ENCODE data around the gene KNOP1.
A peak's percentile ranks its signal among the peaks of the same experiment; 100 is the strongest.
"Not testable (repeated sequence)": the region's sequence is repeated elsewhere in the genome, so short reads cannot be mapped to it uniquely, and the experiment has no call there.

The KNOP1 gene

DNA sequence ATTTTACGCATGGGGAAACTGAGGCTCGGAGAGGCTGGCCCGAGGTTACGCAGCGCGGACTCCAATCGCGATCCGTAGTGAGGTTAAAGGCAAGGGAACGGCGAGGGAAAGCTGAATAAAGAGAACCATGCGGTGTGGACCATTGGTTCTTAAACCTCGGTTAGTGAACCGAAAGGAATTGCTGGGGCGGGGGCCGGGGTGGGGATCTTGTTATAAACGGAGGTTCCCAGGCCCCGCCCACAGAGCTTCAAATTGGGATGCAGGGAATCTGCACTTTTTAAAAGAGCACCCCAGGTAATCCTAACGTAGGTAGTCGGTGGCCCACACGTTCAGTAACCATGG, 568 bp upstream of the KNOP1 start:
- DNase-seq (ENCODE audit: low spot score): no peak
- Mint-ChIP-seq H3K9me3 (no peaks in the 10 kb centered on the region), H3K36me3 (ENCODE audit: low read depth) (peaks cover 10% of the 10 kb centered on the region), H3K4me3 (peak overlapping the region; percentile 90), H3K4me1 (ENCODE audit: low read depth) (peaks cover 26% of the 10 kb centered on the region), H3K27me3 (ENCODE audit: low read depth) (no peaks in the 10 kb centered on the region), H3K27ac (no peak overlapping the region)

DNA sequence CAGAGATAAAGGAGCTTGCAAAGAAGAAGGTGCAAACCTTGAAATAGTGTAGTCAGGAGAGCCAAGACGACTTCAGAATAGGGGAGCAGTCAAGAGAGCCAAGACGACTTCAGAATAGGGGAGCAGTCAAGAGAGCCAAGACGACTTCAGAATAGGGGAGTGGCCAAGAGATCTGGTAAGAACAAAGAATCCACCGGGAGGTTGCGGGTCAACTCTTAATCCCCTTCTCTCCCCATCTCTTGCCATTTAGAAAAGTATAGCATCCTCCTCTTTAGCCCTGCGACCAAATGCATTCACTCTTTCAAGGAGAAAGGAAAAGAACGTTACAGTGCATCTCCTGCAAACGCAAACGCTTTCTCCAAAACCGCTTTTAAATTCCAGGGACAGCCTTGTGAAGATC, 713 bp downstream of the KNOP1 start:
- no peak for DNase-seq (ENCODE audit: low spot score)

DNA sequence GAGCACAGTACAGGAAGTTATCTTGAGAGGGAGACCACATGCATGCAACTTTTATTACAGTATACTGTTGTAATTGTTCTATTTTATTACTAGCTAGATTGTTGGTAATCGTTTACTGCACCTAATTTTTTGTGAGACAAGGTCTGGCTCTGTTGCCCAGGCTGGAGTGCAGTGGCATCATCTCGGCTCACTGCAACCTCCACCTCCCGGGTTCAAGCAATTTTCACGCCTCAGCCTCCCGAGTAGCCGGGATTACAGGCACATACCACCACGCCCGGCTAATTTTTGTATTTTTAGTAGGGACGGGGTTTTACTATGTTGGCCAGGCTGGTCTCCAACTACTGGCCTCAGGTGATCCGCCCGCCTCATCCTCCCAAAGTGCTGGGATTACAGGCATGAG, 1.3 kb downstream of the KNOP1 start:
- Mint-ChIP-seq H3K4me1 (ENCODE audit: low read depth) (peaks cover 19% of the 10 kb centered on the region), H3K4me3 (peak overlapping the region; percentile 90), H3K36me3 (ENCODE audit: low read depth) (peaks cover 12% of the 10 kb centered on the region)
- not testable (repeated sequence) for H3K27me3 Mint-ChIP-seq (ENCODE audit: low read depth); H3K27ac Mint-ChIP-seq; DNase-seq (ENCODE audit: low spot score); H3K9me3 Mint-ChIP-seq

More for the DNA sequence above, 713 bp downstream of the KNOP1 start:
- peaks cover 25% of the 10 kb centered on the region for H3K4me1 Mint-ChIP-seq (ENCODE audit: low read depth)
- H3K4me3 Mint-ChIP-seq: peak overlapping the region; percentile 90
- peaks cover 12% of the 10 kb centered on the region for H3K36me3 Mint-ChIP-seq (ENCODE audit: low read depth)
- no peaks in the 10 kb centered on the region for H3K9me3 Mint-ChIP-seq
- H3K27me3 Mint-ChIP-seq (ENCODE audit: low read depth): no peaks in the 10 kb centered on the region
- peak overlapping the region; percentile 78 for H3K27ac Mint-ChIP-seq

DNA sequence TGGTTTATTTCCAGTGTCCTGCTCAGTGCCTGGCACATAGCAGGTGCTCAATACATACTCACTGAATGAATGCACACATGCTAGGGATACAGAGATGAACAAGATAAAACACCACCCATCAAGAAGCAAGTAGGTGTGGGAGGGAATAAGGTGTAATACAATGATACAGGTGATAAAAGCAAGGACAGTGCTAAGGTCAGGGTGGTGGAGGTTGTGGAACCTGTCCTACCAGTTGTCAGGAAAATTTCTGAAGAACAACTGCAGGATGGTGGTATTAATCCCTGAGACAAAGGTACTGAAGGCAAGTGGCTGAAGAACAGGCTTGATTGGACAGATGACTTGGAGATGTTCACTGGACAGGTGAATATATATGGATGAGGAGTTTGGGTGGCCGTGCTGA, 1.8 kb downstream of the KNOP1 start:
- Mint-ChIP-seq H3K4me3 (peak overlapping the region; percentile 90), H3K4me1 (ENCODE audit: low read depth) (peaks cover 17% of the 10 kb centered on the region), H3K27me3 (ENCODE audit: low read depth) (no peaks in the 10 kb centered on the region), H3K9me3 (no peaks in the 10 kb centered on the region), H3K36me3 (ENCODE audit: low read depth) (peaks cover 12% of the 10 kb centered on the region), H3K27ac (no peak overlapping the region)
- no peak for DNase-seq (ENCODE audit: low spot score)

DNA sequence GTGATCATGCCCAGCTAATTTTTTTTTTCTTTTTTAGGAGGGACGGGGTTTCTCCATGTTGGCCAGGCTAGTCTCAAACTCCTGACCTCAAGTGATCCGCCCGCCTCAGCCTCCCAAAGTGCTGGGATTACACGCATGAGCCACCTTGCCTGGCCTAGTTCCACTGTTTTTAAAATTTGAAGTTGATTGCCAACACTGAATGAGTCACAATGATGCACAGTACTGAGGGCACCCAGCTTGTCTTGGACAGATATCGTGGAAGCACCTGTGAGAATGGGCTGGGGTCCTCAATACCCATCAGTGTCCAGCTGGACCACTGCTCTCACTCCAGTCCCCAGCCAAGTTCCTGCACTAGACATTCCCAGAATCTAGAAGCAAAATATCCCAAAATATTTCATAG, 2.5 kb downstream of the KNOP1 start:
- DNase-seq (ENCODE audit: low spot score): no peak
- H3K4me1 Mint-ChIP-seq (ENCODE audit: low read depth): peaks cover 15% of the 10 kb centered on the region
- H3K36me3 Mint-ChIP-seq (ENCODE audit: low read depth): peaks cover 12% of the 10 kb centered on the region
- no peaks in the 10 kb centered on the region for H3K9me3 Mint-ChIP-seq
- H3K27me3 Mint-ChIP-seq (ENCODE audit: low read depth): no peaks in the 10 kb centered on the region
- no peak overlapping the region for H3K4me3 Mint-ChIP-seq
- H3K27ac Mint-ChIP-seq: no peak overlapping the region

DNA sequence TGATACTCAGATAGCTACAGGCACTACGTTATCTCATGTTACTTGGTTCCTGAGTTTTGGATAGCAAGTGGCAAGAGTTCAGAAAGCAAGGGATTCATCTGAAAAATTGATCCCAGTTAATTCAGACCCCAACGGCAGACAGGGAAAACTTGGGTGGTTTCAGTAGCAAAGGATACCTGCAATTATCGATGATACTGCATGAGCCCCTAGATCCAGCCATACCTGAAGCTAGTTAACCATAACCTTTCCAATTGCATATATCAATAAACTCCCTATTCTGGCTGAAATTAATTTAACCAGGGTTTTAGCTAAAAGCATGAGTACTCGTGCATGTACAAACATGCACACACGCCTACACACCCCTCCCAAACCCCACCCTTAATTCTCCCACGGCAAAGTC, 4.3 kb downstream of the KNOP1 start:
- Mint-ChIP-seq H3K4me1 (ENCODE audit: low read depth) (peaks cover 13% of the 10 kb centered on the region), H3K9me3 (no peaks in the 10 kb centered on the region), H3K36me3 (ENCODE audit: low read depth) (peaks cover 21% of the 10 kb centered on the region), H3K27ac (no peak overlapping the region), H3K27me3 (ENCODE audit: low read depth) (no peaks in the 10 kb centered on the region), H3K4me3 (no peak overlapping the region)
- DNase-seq (ENCODE audit: low spot score): no peak

DNA sequence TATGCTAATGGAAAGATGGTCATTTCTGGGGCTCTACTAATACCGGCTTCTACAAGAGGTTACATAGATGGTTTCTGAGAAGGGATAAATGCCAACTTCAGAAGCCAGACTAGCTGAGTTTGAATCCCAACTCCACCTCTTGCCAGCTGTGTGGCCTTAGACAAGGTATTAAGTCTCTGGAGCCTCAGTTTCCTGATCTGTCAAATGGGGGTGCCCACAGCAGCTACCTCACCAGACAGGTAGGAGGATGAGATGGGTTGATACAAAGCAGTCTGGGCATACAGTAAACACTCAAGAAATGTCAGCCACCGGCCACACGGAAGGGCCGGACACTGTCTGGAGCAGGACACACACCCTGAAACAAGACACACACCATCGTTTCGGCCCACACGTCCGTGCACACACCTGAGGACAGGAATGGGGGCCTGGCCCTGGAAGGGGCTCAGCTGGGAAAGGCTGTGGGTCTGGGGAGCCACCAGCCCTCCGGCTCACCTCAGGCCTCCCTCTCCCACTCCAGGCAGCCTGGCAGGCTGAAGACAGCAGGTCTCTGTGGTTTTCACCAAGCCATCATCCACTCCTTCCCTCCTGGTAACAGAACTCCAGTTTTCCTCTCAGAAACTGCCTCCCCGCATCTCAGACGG, 5.5 kb downstream of the KNOP1 start:
- Mint-ChIP-seq H3K4me1 (ENCODE audit: low read depth) (peaks cover 13% of the 10 kb centered on the region), H3K4me3 (no peak overlapping the region), H3K36me3 (ENCODE audit: low read depth) (peaks cover 21% of the 10 kb centered on the region), H3K27ac (no peak overlapping the region), H3K27me3 (ENCODE audit: low read depth) (no peaks in the 10 kb centered on the region), H3K9me3 (no peaks in the 10 kb centered on the region)
- DNase-seq (ENCODE audit: low spot score): no peak

DNA sequence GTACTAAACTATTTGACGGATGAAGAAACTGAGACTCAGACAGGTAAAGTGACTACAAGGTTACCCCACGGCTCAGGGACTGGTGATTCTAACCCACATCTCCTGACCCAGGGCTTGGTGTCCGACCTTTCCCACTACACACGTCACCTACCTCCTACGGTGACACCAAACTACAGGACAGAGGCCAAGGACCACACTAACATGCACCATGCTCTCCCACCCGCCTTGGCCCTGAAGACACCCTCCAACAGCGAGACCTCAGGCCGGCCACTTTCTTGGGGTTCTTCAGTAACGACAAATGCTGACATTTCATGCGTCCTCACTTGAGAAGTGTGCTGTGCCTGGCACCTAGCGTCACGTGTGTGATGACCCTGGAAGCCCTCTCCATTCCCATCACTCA, 6.4 kb downstream of the KNOP1 start:
- H3K36me3 Mint-ChIP-seq (ENCODE audit: low read depth): peaks cover 21% of the 10 kb centered on the region
- H3K27me3 Mint-ChIP-seq (ENCODE audit: low read depth): no peaks in the 10 kb centered on the region
- DNase-seq (ENCODE audit: low spot score): no peak
- H3K4me1 Mint-ChIP-seq (ENCODE audit: low read depth): peaks cover 8% of the 10 kb centered on the region
- H3K9me3 Mint-ChIP-seq: no peaks in the 10 kb centered on the region
- H3K4me3 Mint-ChIP-seq: no peak overlapping the region
- no peak overlapping the region for H3K27ac Mint-ChIP-seq

DNA sequence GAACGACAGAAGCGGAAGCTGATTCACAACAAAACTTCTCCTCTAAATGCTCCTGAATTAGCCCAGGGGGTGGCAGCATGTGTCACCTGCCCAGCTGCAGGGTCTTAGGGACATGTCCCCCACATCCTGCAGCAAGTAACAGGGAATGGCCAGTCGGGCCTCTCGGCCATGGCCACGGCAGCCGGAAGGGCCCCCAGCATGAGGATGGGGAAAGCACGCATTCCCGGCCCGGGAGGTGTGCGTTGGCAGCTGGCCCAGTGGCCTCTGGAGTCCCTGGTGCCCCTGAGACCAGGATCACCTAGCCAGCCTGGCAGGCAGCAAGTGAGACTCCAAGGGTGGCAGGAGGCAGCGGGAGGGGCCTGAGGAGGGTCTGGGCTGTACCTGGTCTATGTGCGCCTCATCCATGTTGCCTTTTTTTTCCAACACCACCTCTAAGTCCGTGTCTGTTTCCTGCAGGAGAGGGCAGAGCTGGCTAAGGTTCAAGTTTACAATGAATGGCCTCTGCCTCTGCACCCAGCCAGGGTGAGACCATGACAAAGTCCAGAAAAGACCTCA, 7.0 kb downstream of the KNOP1 start:
- Mint-ChIP-seq H3K36me3 (ENCODE audit: low read depth) (peaks cover 21% of the 10 kb centered on the region), H3K4me1 (ENCODE audit: low read depth) (peaks cover 2% of the 10 kb centered on the region), H3K4me3 (no peak overlapping the region), H3K9me3 (no peaks in the 10 kb centered on the region), H3K27ac (no peak overlapping the region), H3K27me3 (ENCODE audit: low read depth) (no peaks in the 10 kb centered on the region)
- DNase-seq (ENCODE audit: low spot score): no peak

DNA sequence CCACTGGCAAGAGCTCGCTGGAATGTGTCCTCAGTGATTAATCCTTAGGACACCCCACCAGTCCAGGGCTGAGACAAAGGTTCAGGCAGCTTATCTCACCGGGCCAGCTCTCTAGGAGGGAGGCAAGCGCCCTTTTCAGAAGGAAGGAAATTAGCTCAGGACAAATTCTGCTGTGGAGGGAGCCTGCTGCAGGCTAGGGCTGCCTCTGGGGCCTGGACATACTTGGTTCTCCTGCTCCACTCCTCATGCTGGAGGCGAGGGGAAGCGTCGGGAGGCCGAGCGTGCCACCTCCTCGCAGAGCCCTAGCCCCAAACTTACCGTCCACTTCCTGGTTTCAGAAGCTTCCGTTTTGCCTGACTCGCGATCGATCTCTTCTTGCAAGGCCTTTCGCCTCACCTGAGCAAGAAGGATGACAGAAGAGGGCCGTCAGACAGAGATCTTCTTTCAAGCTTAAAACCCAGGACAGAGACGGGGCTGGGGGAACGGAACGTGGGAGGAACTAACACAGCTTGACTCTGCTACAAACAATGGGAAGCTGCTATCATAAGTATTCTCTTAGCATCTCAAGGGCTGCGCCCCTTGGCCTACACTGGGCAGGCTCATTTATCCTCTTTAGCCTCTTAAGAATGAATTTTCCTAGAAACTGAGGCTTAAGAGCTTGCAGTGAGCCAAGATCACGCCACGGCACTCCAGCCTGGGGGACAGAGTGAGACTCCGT, 7.7 kb downstream of the KNOP1 start:
- H3K36me3 Mint-ChIP-seq (ENCODE audit: low read depth): peaks cover 25% of the 10 kb centered on the region
- no peaks in the 10 kb centered on the region for H3K9me3 Mint-ChIP-seq
- no peak overlapping the region for H3K27ac Mint-ChIP-seq
- no peak overlapping the region for H3K4me3 Mint-ChIP-seq
- H3K4me1 Mint-ChIP-seq (ENCODE audit: low read depth): no peaks in the 10 kb centered on the region
- H3K27me3 Mint-ChIP-seq (ENCODE audit: low read depth): no peaks in the 10 kb centered on the region
- DNase-seq (ENCODE audit: low spot score): no peak

DNA sequence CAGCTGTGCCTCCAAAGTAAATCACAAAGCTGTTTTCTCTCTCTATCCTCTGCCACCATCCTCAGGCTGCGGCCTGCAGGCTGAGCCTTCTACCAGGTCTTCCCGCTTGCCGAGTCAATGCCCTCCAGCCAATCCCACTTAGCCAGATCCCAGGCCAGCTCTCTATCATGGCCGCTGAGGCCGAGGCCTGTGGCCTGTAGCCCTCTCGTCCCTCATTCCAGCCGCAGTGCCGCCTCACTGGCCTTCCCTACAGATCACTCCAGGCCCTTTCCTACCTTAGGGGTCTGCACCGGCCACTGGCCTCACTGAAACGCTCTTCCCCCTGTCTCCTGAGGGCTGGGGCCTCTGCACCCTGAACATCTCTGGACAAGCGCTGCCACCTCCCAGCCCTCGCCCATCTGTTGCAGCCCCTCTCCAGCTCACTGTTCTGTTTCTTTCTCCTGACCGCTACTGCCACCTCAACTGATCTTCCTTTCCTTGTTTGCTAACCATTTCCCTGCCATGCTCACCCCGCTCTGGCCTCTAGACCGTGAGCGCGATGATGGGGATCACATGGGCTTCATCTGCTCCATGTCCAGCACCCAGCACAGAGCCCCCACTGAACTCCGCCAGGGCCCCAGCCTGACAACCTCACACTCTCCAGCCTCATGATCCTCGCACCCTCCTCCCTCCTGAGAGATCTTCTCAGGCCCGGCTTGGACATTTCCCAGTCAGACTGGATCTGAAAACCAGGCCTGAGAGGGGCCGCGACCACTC, 8.5 kb downstream of the KNOP1 start:
- Mint-ChIP-seq H3K4me3 (no peak overlapping the region), H3K36me3 (ENCODE audit: low read depth) (peaks cover 26% of the 10 kb centered on the region), H3K4me1 (ENCODE audit: low read depth) (no peaks in the 10 kb centered on the region), H3K9me3 (no peaks in the 10 kb centered on the region), H3K27me3 (ENCODE audit: low read depth) (no peaks in the 10 kb centered on the region), H3K27ac (no peak overlapping the region)
- no peak for DNase-seq (ENCODE audit: low spot score)

DNA sequence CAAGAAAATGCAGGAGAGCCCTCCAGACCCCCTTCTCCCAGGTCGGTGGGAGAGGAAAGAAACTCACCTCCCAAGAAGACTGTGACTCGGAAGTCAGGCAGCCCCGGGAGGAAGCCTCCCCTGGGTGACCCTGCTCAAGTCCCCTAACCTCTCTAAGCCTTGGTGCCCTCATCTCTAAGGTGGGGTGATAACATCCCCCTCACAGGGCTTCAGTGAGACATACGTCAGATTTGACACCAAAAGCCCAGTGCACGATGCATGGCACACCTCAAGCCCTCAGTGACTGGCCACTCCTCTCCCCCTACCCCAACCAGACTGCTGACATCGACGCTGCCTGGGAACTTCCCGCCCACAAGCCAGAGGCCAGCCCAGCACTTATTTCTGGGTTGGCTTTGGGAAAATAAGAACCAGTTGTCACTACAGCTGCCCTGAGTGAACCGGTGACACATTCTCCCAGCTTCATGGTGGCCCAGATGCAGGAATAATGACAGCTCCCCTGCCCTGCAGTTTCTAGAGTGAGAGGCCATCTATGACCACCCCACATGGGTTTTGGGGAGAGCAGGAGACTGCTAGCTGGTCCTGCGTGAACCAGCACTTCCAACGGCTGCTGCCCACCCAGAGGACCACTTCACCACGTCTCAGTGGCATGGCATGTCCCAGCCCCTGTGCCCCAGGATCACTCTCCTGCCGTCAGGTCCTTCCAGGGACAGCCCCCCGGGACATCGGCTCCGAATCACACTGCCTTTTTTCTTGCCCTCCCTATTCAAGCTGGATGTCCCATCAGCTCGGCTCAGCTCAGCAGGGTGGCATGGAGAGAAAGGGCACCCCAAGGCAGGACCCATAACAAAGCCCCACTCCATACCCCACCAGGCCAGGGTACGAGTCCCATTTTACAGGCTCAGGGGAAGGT, 9.5 kb downstream of the KNOP1 start:
- no peaks in the 10 kb centered on the region for H3K27me3 Mint-ChIP-seq (ENCODE audit: low read depth)
- H3K27ac Mint-ChIP-seq: no peak overlapping the region
- H3K36me3 Mint-ChIP-seq (ENCODE audit: low read depth): peaks cover 25% of the 10 kb centered on the region
- DNase-seq (ENCODE audit: low spot score): no peak
- no peaks in the 10 kb centered on the region for H3K9me3 Mint-ChIP-seq
- no peak overlapping the region for H3K4me3 Mint-ChIP-seq
- H3K4me1 Mint-ChIP-seq (ENCODE audit: low read depth): no peaks in the 10 kb centered on the region

DNA sequence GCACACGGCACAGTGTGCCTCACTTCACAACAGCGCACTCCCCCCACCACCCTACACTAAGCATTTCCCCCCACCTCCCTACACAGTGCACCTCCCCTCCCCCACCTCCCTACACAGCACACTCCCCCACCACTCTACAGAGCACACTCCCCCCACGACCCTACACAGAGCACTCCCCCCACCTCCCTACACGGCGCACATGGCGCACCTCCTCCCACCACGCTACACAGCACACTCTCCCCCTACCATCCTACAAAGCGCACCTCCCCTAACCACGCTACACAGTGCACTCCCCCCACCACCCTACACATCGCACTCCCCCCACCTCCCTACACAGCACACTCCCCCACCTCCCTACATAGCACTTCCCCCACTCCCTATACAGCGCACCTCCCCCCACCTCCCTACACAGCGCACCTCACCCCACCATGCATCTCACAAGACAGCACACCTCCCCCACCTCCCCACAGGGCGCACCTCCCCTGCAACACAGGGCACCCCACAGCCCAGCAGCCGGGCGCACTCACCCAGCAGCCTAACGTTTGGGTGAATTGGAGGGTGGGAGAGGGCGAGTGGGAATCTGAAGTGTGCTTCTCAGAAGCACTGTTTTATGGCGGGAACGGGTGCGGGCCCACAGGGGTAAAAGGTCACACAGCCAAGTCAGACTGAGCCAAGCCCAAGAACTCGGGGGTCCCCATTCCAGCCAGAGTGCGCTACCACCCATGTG, 10.3 kb downstream of the KNOP1 start:
- H3K4me3 Mint-ChIP-seq: no peak overlapping the region
- H3K36me3 Mint-ChIP-seq (ENCODE audit: low read depth): peaks cover 31% of the 10 kb centered on the region
- no peaks in the 10 kb centered on the region for H3K9me3 Mint-ChIP-seq
- no peak for DNase-seq (ENCODE audit: low spot score)
- H3K4me1 Mint-ChIP-seq (ENCODE audit: low read depth): no peaks in the 10 kb centered on the region
- no peaks in the 10 kb centered on the region for H3K27me3 Mint-ChIP-seq (ENCODE audit: low read depth)
- H3K27ac Mint-ChIP-seq: no peak overlapping the region

Data from T-helper 2 cell treated with Interferon-gamma antibody and Interleukin-4, amounts not matched to agents 5 μg/mL and 100 μg/mL, for 36 hours (primary cell).